ENCODE data around the gene STK17B. TPM values are rescaled to one million over a fixed set of nuclear protein-coding genes. Genes with fewer than 3 reads are reported as not detected.

Gene STK17B
- total and polyA plus RNA-seq, 9 donors = 4.8 to 8.1 (median 5.8) TPM

- H3K9me3 ChIP-seq (replicated peaks; ENCODE audit: control insufficient read depth, low read depth, low read length) = no peaks in the 10 kb centered on the region
- no peaks in the 10 kb centered on the region for H3K27me3 ChIP-seq (ENCODE audit: control insufficient read depth, insufficient read depth, low read length)
- no peak overlapping the region for H3K4me3 ChIP-seq (ENCODE audit: low read length)
- H3K27ac ChIP-seq (ENCODE audit: low read length) = no peak overlapping the region
- DNase-seq = no peak
- no CpG with 5 or more reads among the region's 3 CpGs for WGBS (ENCODE audit: insufficient coverage)
- H3K4me1 ChIP-seq (ENCODE audit: control insufficient read depth, insufficient read depth, low read length) = no peaks in the 10 kb centered on the region
- no peaks in the 10 kb centered on the region for H3K36me3 ChIP-seq (ENCODE audit: control insufficient read depth, insufficient read depth, low read length)
Measured at GRCh38 chr2:196186266-196186980, 15.0 kb upstream of the STK17B start.

- Histone ChIP-seq H3K9me3 (replicated peaks; ENCODE audit: control insufficient read depth, low read depth, low read length) (no peaks in the 10 kb centered on the region), H3K4me3 (ENCODE audit: low read length) (no peak overlapping the region), H3K27me3 (ENCODE audit: control insufficient read depth, insufficient read depth, low read length) (no peaks in the 10 kb centered on the region), H3K4me1 (ENCODE audit: control insufficient read depth, insufficient read depth, low read length) (no peaks in the 10 kb centered on the region), H3K27ac (ENCODE audit: low read length) (no peak overlapping the region), H3K36me3 (ENCODE audit: control insufficient read depth, insufficient read depth, low read length) (no peaks in the 10 kb centered on the region)
- no CpG with 5 or more reads among the region's 3 CpGs for WGBS (ENCODE audit: insufficient coverage)
- DNase-seq = no peak
Measured at GRCh38 chr2:196184921-196185320, 13.5 kb upstream of the STK17B start.

GRCh38 chr2:196183528-196184231, 12.3 kb upstream of the STK17B start:
- no peak overlapping the region for H3K27ac ChIP-seq (ENCODE audit: low read length)
- H3K4me3 ChIP-seq (ENCODE audit: low read length) = no peak overlapping the region
- no peaks in the 10 kb centered on the region for H3K4me1 ChIP-seq (ENCODE audit: control insufficient read depth, insufficient read depth, low read length)
- WGBS (ENCODE audit: insufficient coverage) = no CpG with 5 or more reads among the region's 5 CpGs
- H3K9me3 ChIP-seq (replicated peaks; ENCODE audit: control insufficient read depth, low read depth, low read length) = no peaks in the 10 kb centered on the region
- no peak for DNase-seq
- H3K36me3 ChIP-seq (ENCODE audit: control insufficient read depth, insufficient read depth, low read length) = no peaks in the 10 kb centered on the region
- H3K27me3 ChIP-seq (ENCODE audit: control insufficient read depth, insufficient read depth, low read length) = no peaks in the 10 kb centered on the region

- H3K27ac ChIP-seq (ENCODE audit: low read length) = no peak overlapping the region
- H3K4me1 ChIP-seq (ENCODE audit: control insufficient read depth, insufficient read depth, low read length) = no peaks in the 10 kb centered on the region
- H3K4me3 ChIP-seq (ENCODE audit: low read length) = no peak overlapping the region
- H3K27me3 ChIP-seq (ENCODE audit: control insufficient read depth, insufficient read depth, low read length) = no peaks in the 10 kb centered on the region
- H3K9me3 ChIP-seq (replicated peaks; ENCODE audit: control insufficient read depth, low read depth, low read length) = no peaks in the 10 kb centered on the region
- 100% methylated on average over 1 of the region's 3 CpGs for WGBS (ENCODE audit: insufficient coverage)
- H3K36me3 ChIP-seq (ENCODE audit: control insufficient read depth, insufficient read depth, low read length) = no peaks in the 10 kb centered on the region
- DNase-seq = no peak
Measured at GRCh38 chr2:196183172-196183473, 11.7 kb upstream of the STK17B start.

GRCh38 chr2:196182439-196183171, 11.2 kb upstream of the STK17B start:
- Histone ChIP-seq H3K27me3 (ENCODE audit: control insufficient read depth, insufficient read depth, low read length) (no peaks in the 10 kb centered on the region), H3K27ac (ENCODE audit: low read length) (no peak overlapping the region), H3K9me3 (replicated peaks; ENCODE audit: control insufficient read depth, low read depth, low read length) (no peaks in the 10 kb centered on the region), H3K4me3 (ENCODE audit: low read length) (no peak overlapping the region), H3K4me1 (ENCODE audit: control insufficient read depth, insufficient read depth, low read length) (no peaks in the 10 kb centered on the region), H3K36me3 (ENCODE audit: control insufficient read depth, insufficient read depth, low read length) (no peaks in the 10 kb centered on the region)
- no peak for DNase-seq
- no CpG with 5 or more reads among the region's 4 CpGs for WGBS (ENCODE audit: insufficient coverage)

- Histone ChIP-seq H3K4me3 (ENCODE audit: low read length) (no peak overlapping the region), H3K9me3 (replicated peaks; ENCODE audit: control insufficient read depth, low read depth, low read length) (no peaks in the 10 kb centered on the region), H3K36me3 (ENCODE audit: control insufficient read depth, insufficient read depth, low read length) (no peaks in the 10 kb centered on the region), H3K4me1 (ENCODE audit: control insufficient read depth, insufficient read depth, low read length) (no peaks in the 10 kb centered on the region), H3K27me3 (ENCODE audit: control insufficient read depth, insufficient read depth, low read length) (no peaks in the 10 kb centered on the region), H3K27ac (ENCODE audit: low read length) (no peak overlapping the region)
- no CpG with 5 or more reads among the region's 3 CpGs for WGBS (ENCODE audit: insufficient coverage)
- peak; percentile 19 for DNase-seq
Measured at GRCh38 chr2:196181484-196181883, 10.1 kb upstream of the STK17B start.

GRCh38 chr2:196177124-196177523, 5.7 kb upstream of the STK17B start:
- no CpG with 5 or more reads among the region's 2 CpGs for WGBS (ENCODE audit: insufficient coverage)
- no peak overlapping the region for H3K4me3 ChIP-seq (ENCODE audit: low read length)
- no peaks in the 10 kb centered on the region for H3K36me3 ChIP-seq (ENCODE audit: control insufficient read depth, insufficient read depth, low read length)
- no peaks in the 10 kb centered on the region for H3K4me1 ChIP-seq (ENCODE audit: control insufficient read depth, insufficient read depth, low read length)
- no peak for DNase-seq
- H3K9me3 ChIP-seq (replicated peaks; ENCODE audit: control insufficient read depth, low read depth, low read length) = no peaks in the 10 kb centered on the region
- no peaks in the 10 kb centered on the region for H3K27me3 ChIP-seq (ENCODE audit: control insufficient read depth, insufficient read depth, low read length)
- H3K27ac ChIP-seq (ENCODE audit: low read length) = no peak overlapping the region

- H3K4me3 ChIP-seq (ENCODE audit: low read length) = no peak overlapping the region
- no peaks in the 10 kb centered on the region for H3K27me3 ChIP-seq (ENCODE audit: control insufficient read depth, insufficient read depth, low read length)
- H3K36me3 ChIP-seq (ENCODE audit: control insufficient read depth, insufficient read depth, low read length) = no peaks in the 10 kb centered on the region
- peaks cover 3% of the 10 kb centered on the region for H3K4me1 ChIP-seq (ENCODE audit: control insufficient read depth, insufficient read depth, low read length)
- WGBS (ENCODE audit: insufficient coverage) = no CpG with 5 or more reads among the region's 8 CpGs
- no peaks in the 10 kb centered on the region for H3K9me3 ChIP-seq (replicated peaks; ENCODE audit: control insufficient read depth, low read depth, low read length)
- no peak overlapping the region for H3K27ac ChIP-seq (ENCODE audit: low read length)
- DNase-seq = no peak
Measured at GRCh38 chr2:196176142-196176738, 4.9 kb upstream of the STK17B start.

GRCh38 chr2:196174404-196174803, 3.0 kb upstream of the STK17B start:
- Histone ChIP-seq H3K4me3 (ENCODE audit: low read length) (no peak overlapping the region), H3K4me1 (ENCODE audit: control insufficient read depth, insufficient read depth, low read length) (peaks cover 3% of the 10 kb centered on the region), H3K36me3 (ENCODE audit: control insufficient read depth, insufficient read depth, low read length) (no peaks in the 10 kb centered on the region), H3K27ac (ENCODE audit: low read length) (no peak overlapping the region), H3K9me3 (replicated peaks; ENCODE audit: control insufficient read depth, low read depth, low read length) (no peaks in the 10 kb centered on the region), H3K27me3 (ENCODE audit: control insufficient read depth, insufficient read depth, low read length) (no peaks in the 10 kb centered on the region)
- WGBS (ENCODE audit: insufficient coverage) = 100% methylated on average over 1 of the region's 3 CpGs
- DNase-seq = no peak

GRCh38 chr2:196173505-196173904, 2.1 kb upstream of the STK17B start:
- DNase-seq = no peak
- Histone ChIP-seq H3K27ac (ENCODE audit: low read length) (no peak overlapping the region), H3K27me3 (ENCODE audit: control insufficient read depth, insufficient read depth, low read length) (no peaks in the 10 kb centered on the region), H3K4me1 (ENCODE audit: control insufficient read depth, insufficient read depth, low read length) (peaks cover 3% of the 10 kb centered on the region), H3K9me3 (replicated peaks; ENCODE audit: control insufficient read depth, low read depth, low read length) (no peaks in the 10 kb centered on the region), H3K4me3 (ENCODE audit: low read length) (no peak overlapping the region), H3K36me3 (ENCODE audit: control insufficient read depth, insufficient read depth, low read length) (no peaks in the 10 kb centered on the region)
- 92% methylated on average over 4 of the region's 5 CpGs for WGBS (ENCODE audit: insufficient coverage)
